NCI-H748 treated with DMSO at 0.1 percent for 48 hours (cell line): ENCODE measurements around the gene UFM1.
A peak's percentile ranks its signal among the peaks of the same experiment; 100 is the strongest.
"Not testable (repeated sequence)": the region's sequence is repeated elsewhere in the genome, so short reads cannot be mapped to it uniquely, and the experiment has no call there.

Source experiments
- DNase-seq: peaks from one replicate; lab custom pipeline; 2025; lab: John Stamatoyannopoulos, UW

UFM1 gene

GRCh38 chr13:38365661-38366060 lies 16.0 kb downstream of the UFM1 start:
- DNase-seq, result no peak

- no peak for DNase-seq
These were observed 17.4 kb downstream of the UFM1 start for GRCh38 chr13:38366954-38367645.

- no peak for DNase-seq
These were observed 19.4 kb downstream of the UFM1 start for GRCh38 chr13:38369058-38369457.

GRCh38 chr13:38370096-38370495 lies 20.4 kb downstream of the UFM1 start:
- DNase-seq, result not testable (repeated sequence)

GRCh38 chr13:38372820-38373383 lies 23.3 kb downstream of the UFM1 start:
- DNase-seq, result no peak

- no peak for DNase-seq
These were observed 26.9 kb downstream of the UFM1 start for GRCh38 chr13:38376546-38376945.

- DNase-seq, result no peak
These were observed 32.2 kb downstream of the UFM1 start for GRCh38 chr13:38381890-38382289.

GRCh38 chr13:38382946-38383345 lies 33.3 kb downstream of the UFM1 start:
- DNase-seq, result no peak

- no peak for DNase-seq
These were observed 34.5 kb downstream of the UFM1 start for GRCh38 chr13:38384171-38384570.

- DNase-seq, result no peak
These were observed 35.7 kb downstream of the UFM1 start for GRCh38 chr13:38385153-38385891.

- no peak for DNase-seq
These were observed 36.8 kb downstream of the UFM1 start for GRCh38 chr13:38386421-38386820.

- DNase-seq, result no peak
These were observed 41.7 kb downstream of the UFM1 start for GRCh38 chr13:38391341-38391740.

GRCh38 chr13:38394777-38395496 lies 45.3 kb downstream of the UFM1 start:
- peak; percentile 15 for DNase-seq

- no peak for DNase-seq
These were observed 45.8 kb downstream of the UFM1 start for GRCh38 chr13:38395497-38395788.

GRCh38 chr13:38398711-38399493 lies 49.3 kb downstream of the UFM1 start:
- no peak for DNase-seq

- DNase-seq, result no peak
These were observed 49.9 kb downstream of the UFM1 start for GRCh38 chr13:38399535-38399934.

- DNase-seq, result no peak
These were observed 51.6 kb downstream of the UFM1 start for GRCh38 chr13:38401276-38401675.

GRCh38 chr13:38405216-38405615 lies 55.6 kb downstream of the UFM1 start:
- DNase-seq, result no peak

GRCh38 chr13:38409771-38410170 lies 60.1 kb downstream of the UFM1 start:
- no peak for DNase-seq

- DNase-seq, result no peak
These were observed 62.6 kb downstream of the UFM1 start for GRCh38 chr13:38412266-38412665.
